Measurements from ENCODE around the gene ADD2.

The ADD2 gene

GRCh38 chr2:70718736-70719135 lies 49.3 kb downstream of the ADD2 start:
- no peak for DNase-seq (ENCODE audit: low spot score)

GRCh38 chr2:70718241-70718640 lies 49.8 kb downstream of the ADD2 start:
- no peak for DNase-seq (ENCODE audit: low spot score)

DNA sequence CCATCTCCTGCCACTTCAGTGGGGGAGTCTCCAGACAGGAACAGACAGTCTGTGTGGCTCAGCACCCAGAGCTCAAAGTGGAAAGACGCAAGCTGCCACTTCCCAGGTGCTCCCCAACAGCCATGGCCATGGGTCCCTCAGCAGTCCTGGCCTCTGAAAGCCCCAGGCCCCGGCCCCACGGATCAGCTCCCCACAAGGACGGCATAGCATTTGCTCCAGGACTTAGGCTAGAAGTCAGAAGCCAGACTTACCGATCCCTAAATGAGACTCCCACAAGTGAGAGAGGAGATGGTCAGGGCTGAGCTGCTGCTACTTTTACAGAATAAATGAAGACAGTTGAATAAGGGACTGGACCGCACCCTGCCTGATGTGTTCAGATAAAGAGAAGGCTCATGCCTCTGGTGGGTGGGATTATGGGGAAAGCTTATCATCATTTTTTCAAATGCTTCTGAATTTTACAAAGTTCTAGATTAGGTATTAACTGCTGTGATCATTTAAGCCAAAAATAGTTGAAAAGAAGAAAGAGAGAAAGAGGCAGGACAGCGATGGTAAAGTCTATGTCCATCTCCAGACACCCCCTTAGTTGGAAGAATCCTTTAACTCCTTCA lies 50.5 kb downstream of the ADD2 start:
- no peak for DNase-seq (ENCODE audit: low spot score)

- no peak for DNase-seq (ENCODE audit: low spot score)
These were observed 51.0 kb downstream of the ADD2 start for GRCh38 chr2:70716951-70717350.

GRCh38 chr2:70716131-70716743 lies 51.8 kb downstream of the ADD2 start:
- no peak for DNase-seq (ENCODE audit: low spot score)

DNA sequence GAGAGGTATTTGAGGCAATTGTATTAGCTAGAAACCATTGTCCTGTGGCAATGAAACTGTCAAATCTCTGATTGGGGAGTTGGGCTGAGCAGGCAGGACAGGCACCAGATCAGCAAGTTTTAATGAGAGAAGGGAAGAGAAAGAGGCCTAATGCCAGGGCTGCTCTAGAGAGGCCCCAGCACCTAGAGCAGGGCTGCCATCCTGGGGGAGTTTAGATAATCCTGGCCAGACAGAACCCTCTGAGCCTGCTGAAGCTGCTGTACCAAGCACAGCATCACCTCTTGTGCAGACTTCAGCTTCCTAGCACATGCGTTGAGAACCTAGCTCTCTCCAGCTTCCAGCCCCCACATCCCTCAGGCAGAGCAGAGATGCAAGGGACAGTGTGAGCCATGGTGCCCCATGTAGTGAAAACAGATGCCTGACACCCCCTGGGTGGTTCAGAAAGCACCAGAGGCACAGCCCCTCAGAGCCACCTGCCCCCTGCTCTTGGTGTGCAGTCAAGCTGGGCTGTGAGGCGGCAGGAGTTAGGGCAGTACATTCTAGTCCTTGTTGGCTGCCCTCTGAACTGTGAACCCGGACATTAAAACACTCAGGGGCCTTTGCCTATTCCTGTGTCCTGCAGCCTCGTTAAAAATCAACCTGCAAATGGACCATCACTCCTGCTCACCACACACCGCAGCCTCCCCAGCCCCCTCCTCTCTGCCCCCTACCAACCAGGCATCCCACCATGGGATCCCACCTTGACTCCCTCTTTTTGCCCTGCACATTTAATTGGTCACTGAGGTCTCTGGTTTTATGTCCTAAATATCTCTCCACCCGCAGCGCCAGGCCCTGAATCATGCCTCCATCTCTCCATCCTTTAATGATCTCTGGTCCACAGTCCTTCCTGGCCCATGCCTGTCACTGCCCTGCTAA lies 52.7 kb downstream of the ADD2 start:
- DNase-seq (ENCODE audit: low spot score) = no peak

DNA sequence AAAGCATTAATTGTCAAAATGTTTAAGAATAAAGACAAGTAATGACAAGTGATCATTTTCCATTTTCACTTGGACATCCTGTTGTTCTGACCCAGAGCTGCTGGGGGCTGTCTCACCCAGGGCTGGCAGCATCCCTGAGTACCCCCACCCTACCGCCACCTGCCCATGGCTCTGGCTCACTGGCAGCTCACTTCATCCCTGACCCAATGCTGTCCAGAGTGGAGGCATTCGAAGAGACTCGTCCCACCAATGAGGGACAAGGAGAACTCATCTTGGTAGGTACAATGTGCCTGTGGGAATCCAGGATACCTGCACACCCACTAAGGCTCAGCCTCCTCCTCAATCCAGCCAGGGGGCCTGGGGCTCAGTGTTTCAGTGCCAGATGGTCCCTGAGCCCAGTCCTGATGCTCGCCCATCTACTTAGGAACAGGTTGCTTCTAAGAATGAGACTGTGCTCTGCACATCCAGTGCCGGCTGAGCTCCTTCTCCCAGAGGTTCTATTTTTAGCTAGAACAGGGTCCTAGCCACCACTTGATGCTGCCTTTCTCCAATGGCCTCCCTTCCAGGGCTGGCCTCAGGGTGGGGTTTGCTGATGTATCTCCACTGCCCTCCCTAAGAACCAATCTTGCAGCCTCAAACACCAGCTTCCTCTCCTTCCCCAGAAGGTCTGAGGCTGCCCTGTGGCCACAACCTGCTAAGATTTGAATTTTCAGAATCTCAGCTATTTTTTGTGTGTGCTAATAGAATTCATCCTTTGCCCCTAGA lies 53.7 kb downstream of the ADD2 start:
- no peak for DNase-seq (ENCODE audit: low spot score)

DNA sequence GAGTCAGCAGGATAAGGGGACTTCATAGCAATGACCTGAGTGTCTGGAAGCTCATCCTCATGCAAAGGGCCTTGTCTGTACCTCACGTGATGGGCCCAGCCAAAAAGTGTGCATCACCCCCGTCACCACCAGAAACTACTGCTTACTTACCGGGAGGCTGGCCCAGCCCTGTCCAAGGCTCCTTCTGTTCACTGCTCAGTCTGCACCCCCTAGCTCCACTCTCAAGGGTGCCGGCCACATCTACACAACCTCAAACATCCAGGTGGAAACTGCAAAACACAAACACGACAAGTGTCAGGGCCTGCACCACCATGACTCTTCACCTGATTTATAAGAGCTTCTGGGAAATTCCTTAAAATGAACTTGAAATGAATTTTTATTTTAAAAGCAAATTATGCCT lies 55.1 kb downstream of the ADD2 start:
- no peak for DNase-seq (ENCODE audit: low spot score)

DNA sequence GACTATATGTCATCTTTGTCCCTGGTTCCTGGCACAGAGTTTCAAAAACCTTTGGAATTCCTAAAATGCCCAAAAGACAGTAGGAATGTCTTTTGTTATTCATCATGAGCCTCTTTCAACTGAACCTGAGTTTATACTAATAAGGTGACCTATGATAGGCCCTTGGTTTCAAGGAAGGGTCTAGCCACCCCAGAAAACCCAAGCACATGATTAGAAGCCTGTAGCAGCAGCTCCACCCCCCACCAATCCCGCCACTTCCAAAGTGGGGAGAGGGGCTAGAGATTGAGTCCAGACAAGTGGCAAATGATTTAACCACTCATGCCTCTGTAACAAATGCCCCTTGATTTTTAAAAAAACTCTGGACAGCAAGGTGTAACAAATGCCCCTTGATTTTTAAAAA lies 56.8 kb downstream of the ADD2 start:
- no peak for DNase-seq (ENCODE audit: low spot score)

DNA sequence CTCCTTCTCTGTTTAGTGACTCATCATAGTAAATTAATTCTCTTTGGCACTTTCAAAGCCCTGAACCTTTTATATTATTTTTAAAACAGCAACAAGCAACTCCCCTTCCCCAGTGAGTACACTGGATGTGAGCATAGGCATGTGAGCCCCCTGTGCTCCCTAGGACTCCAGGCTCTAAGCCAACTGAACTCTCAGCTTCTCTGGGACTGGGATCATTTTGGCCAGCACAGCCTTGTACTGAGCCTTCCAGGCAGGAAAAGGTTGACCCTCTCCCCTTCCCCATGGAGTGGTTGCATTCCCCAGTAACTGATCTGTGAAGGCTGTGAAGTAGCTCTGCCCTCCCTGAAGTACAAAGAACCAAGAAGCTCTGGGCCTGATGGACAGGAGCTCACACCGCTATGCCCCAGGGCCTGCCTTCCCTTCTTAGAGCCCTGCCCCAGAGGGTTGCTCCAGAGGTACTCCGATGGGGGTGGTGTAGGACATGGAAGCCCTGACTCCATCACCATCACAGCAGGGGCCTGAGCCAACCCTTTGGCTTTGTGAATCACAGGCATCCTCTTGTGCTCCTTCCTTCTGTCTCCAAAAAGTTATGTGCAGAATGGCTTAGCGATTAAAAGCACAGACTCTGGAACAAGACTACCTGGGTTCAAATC lies 57.8 kb downstream of the ADD2 start:
- no peak for DNase-seq (ENCODE audit: low spot score)

DNA sequence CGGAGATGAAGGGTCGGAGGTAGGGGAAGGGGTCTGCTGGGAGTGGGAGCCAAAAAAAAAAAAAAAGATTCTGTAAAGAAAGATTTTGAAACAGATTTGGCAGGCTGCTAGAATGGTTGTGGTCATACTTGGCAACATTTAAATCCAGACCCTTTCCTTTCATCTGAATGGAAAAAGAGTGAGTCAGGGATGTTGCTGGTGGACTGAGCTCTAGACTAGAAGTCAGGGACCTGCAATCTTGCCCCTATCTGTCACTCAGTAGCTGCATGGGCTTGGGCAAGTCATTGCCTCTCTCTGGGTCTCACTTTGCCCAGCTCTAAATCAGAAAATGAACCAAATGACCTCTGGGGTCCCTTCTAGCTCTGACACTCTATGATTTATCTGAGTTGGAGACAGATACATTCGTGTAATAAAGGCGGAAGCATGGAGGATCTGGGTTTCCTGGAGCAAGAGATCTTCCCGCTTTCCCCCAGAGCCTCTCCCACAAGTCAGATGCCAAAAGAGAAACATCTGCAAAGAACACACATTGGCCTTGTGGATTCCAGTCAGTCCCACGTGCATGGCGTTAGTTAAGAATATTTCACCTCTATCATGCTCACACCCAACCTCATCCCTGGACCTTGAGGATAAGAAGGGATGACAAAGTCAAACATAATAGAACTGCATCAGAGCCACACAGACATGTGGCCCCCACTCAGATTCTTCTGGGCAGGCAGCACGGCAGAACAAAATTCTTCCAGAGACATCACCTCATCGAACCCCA lies 58.5 kb downstream of the ADD2 start:
- DNase-seq (ENCODE audit: low spot score) = no peak

DNA sequence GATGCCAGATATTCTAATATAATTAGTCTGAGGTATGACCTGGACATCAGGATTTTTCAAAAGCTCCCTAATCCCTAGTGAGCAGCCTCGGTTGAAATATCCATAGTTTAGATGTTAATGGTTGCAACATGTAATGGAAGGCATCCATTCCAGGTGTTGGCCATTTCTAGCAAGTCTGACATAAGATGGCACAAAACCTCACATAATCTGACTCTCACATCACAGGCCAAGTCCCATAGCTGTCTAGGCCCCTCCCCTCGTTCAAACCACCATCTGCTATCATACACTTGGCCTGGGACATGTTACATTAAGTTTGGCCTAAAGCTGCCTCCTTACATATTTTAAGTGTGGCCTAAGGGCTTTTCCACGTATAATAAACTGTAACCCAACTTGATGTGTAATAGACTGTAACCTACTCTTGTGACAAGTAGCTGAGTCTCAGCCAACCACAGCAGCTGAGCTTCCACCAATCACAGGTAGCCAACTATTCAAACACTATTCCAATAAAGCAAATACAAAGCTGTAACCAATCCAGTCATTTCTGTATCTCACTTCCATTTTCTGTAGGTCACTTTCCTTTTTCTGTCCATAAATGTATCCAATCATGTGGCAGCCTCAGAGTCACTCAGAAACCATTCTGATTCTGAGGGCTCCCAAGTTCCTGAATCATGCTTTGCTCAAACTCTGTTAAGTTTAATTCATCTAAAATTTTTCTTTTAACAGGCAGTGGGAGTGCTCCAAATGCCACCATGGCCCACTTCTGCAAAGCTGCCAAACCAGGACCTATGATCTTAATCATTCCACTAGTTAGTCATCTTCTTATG lies 59.4 kb downstream of the ADD2 start:
- no peak for DNase-seq (ENCODE audit: low spot score)

DNA sequence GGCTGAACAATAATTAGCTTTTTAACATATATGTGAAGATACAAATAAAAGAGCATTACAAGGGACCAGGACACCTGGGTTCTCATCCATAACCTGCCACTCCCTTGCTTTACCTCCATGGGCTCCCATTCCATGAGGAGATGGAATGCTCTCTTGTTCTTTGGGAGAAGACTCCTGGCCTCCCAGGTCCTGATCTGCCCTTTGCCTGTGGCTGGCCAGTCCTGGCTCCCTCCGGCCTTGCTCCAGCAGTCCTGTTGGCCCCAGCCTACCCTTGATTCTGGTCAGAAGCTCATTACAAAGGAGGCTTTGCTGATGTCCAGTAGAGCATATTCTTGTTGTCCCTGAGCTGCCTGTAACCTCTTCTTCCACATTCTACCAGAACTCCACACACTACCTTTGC lies 60.3 kb downstream of the ADD2 start:
- no peak for DNase-seq (ENCODE audit: low spot score)

DNA sequence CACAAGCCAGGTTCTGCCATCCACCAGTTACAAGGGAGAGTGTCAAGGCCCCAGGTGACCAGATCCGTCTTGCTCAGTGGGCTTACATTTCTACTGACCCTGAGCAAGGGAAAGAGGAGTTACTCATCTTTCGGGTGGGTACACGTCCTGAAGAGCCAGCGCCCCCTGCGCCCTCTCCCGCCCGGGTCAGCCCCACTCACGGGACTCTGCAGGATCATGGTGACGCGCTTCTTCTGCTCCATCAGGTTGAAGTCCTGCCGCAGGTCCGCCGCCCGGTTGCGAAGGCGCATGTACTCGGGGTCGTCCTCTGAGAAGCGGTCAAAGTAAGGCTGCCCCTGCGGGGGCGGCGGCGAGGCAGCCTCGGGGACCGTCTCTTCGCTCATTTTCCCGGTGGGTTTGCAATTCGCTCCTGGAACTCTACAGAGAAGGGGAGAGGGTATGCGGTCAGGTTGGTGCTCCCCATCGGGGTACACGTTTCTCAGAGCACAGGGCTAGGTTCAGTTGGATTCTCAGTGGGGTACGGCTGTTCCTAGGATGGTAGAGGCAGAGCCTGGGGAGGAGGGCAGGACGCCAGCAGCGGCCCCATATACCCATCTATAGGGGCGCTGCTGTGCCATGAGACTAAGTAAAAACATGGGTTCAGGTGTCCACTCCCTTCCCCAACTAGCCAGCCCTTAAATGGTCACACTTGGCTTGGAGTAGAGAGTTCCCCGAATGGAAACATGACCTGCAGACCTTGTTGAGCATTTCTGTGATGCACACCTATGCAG lies 61.8 kb downstream of the ADD2 start:
- no peak for DNase-seq (ENCODE audit: low spot score)

- DNase-seq (ENCODE audit: low spot score) = no peak
These were observed 62.7 kb downstream of the ADD2 start for GRCh38 chr2:70705160-70705850.

GRCh38 chr2:70703900-70704549 lies 64.0 kb downstream of the ADD2 start:
- DNase-seq (ENCODE audit: low spot score) = no peak

DNA sequence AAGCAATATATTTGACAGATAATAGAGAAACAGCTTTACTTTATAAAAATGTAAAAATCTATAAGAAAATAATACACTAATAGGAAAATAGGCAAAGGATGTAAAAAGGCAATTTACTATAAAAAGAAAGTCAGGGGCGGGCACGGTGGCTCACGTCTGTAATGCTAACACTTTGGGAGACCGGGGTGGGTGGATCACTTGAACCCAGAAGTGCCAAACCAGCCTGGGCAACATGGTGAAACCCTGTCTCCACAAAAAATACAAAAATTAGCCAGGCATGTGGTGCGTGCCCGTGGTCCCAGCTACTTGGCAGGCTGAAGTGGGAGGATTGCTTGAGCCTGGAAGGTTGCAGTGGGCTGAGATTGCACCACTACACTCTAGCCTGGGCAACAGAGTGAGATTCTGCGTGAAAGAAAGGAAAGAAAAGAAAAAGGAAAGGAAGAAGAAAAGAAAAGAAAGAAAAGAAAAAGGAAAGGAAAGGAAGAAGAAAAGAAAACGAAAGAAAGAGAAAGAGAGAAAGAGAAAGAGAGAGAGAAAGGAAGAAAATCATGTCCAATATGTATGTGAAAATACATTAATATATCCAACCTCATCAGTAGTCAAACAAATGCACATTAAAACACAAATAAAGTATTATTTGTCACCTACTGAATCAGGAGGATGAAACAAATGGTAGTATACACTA lies 65.1 kb downstream of the ADD2 start:
- no peak for DNase-seq (ENCODE audit: low spot score)

GRCh38 chr2:70698847-70699246 lies 69.2 kb downstream of the ADD2 start:
- DNase-seq (ENCODE audit: low spot score) = no peak

All from germinal center (tissue), 1 donor.